CD4-positive, alpha-beta T cell (primary cell): Measurements from ENCODE around the gene SMOC2. TPM values are rescaled to one million over a fixed set of nuclear protein-coding genes. Genes with fewer than 3 reads are reported as not detected.
"Not testable (repeated sequence)": the region's sequence is repeated elsewhere in the genome, so short reads cannot be mapped to it uniquely, and the experiment has no call there.

Experiments
- ATAC-seq: fragments of 200-7000 bp; cut with Tn5 transposase; one replicate; pipeline ENCODE4 v1.10.0; 2022; ENCODE audit warnings: mild to moderate bottlenecking; ENCODE audit not compliant: poor library complexity
- CTCF ChIA-PET: fragments of 350-600 bp; sonication (Branson Sonifier 250); formaldehyde crosslinking; loops from one replicate; lab custom pipeline; 2021; ENCODE audit warnings: antibody characterized with exemption, inconsistent platforms; lab: Charles Lee
- POLR2A ChIA-PET: fragments of 350-600 bp; sonication (Branson Sonifier 250); formaldehyde crosslinking; loops from one replicate; lab custom pipeline; 2021; ENCODE audit warnings: antibody characterized with exemption, inconsistent platforms; lab: Charles Lee
- DNase-seq, 14 experiments: peaks; one replicate each; pipeline ENCODE4 v3.0.0-alpha.2; 2013 to 2020; ENCODE audit warnings: mixed read lengths in 2 of 14
- H3K27ac ChIP-seq, 2 donors: one replicate each; pipeline versions ENCODE4 v1.5.1 to v1.7.0; 2013; ENCODE audit warnings: low read length in 2 of 2, low read depth in 1 of 2, mild to moderate bottlenecking in 1 of 2
- H3K27me3 ChIP-seq, 2 experiments: 1 replicate in 1 of 2; 2 replicates in 1 of 2; pipeline versions ENCODE4 v1.6.1 to v1.7.0; 2013; ENCODE audit warnings: low read length in 2 of 2, control low read depth in 1 of 2, mild to moderate bottlenecking in 1 of 2, moderate library complexity in 1 of 2; ENCODE audit not compliant: insufficient read depth in 2 of 2, control insufficient read depth in 1 of 2
- H3K36me3 ChIP-seq: one replicate; pipeline ENCODE4 v1.6.1; 2013; ENCODE audit warnings: low read length, control low read depth; ENCODE audit not compliant: insufficient read depth
- H3K4me1 ChIP-seq: one replicate; pipeline ENCODE4 v1.6.1; 2013; ENCODE audit warnings: low read length, control low read depth; ENCODE audit not compliant: insufficient read depth
- H3K4me3 ChIP-seq: one replicate; pipeline ENCODE4 v1.5.1; 2013; ENCODE audit warnings: mild to moderate bottlenecking, low read length, moderate library complexity
- H3K9me3 ChIP-seq, 2 experiments: 1 replicate in 1 of 2; 2 replicates in 1 of 2; pipeline versions ENCODE4 v1.6.1 to v1.7.0; 2013; ENCODE audit warnings: low read length in 2 of 2, mild to moderate bottlenecking in 2 of 2, control low read depth in 1 of 2, moderate library complexity in 1 of 2; ENCODE audit not compliant: control insufficient read depth in 1 of 2, insufficient read depth in 1 of 2
- H3K27ac Mint-ChIP-seq: one replicate; pipeline ENCODE4 v1.8.0; 2020; ENCODE audit warnings: mixed read lengths
- H3K27me3 Mint-ChIP-seq: one replicate; pipeline ENCODE4 v1.8.0; 2021; ENCODE audit warnings: mixed read lengths
- H3K36me3 Mint-ChIP-seq: one replicate; pipeline ENCODE4 v1.8.0; 2021; ENCODE audit warnings: low read depth, mixed read lengths
- H3K4me1 Mint-ChIP-seq: one replicate; pipeline ENCODE4 v1.8.0; 2021; ENCODE audit warnings: low read depth, mixed read lengths
- H3K4me3 Mint-ChIP-seq: one replicate; pipeline ENCODE4 v1.8.0; 2020; ENCODE audit warnings: mild to moderate bottlenecking, mixed read lengths
- H3K9me3 Mint-ChIP-seq: one replicate; pipeline ENCODE4 v1.8.0; 2020; ENCODE audit warnings: mixed read lengths
- CTCF ChIP-seq: fragments of 200-600 bp; IDR thresholded peaks from one replicate; pipeline ENCODE4 v1.8.0; 2022; ENCODE audit warnings: antibody characterized with exemption, mild to moderate bottlenecking
- intact Hi-C, 2 experiments: fragments of 100-400 bp; cut with DNase I in 1 of 2; cut with micrococcal nuclease in 1 of 2; formaldehyde crosslinking; loops; one replicate each; pipeline versions ENCODE4 v1.15.1 to v1.9.0; 2023 to 2025; cut with DNase I, micrococcal nuclease
- total RNA-seq, 174 experiments: library from RNA in 2 of 174; stranded (reverse) in 2 of 174; gene quantifications; one replicate each; pipeline ENCODE4 v1.2.3 and lab custom pipeline; 2021 to 2026

Gene SMOC2
- total RNA-seq, 2 experiments from 2014 or later, result not detected

- Histone ChIP-seq H3K36me3 (no peaks in the 10 kb centered on the region), H3K9me3 (no peaks in the 10 kb centered on the region), H3K4me3 (no peak overlapping the region), H3K27ac (no peak overlapping the region), H3K27me3 (no peaks in the 10 kb centered on the region), H3K4me1 (no peaks in the 10 kb centered on the region)
- no peaks in the 10 kb centered on the region for H3K36me3 Mint-ChIP-seq
- H3K9me3 Mint-ChIP-seq, result no peaks in the 10 kb centered on the region
- intact Hi-C loops, result loop anchor here in 1 of 2 experiments (5.0 kb wide), 1 partner anchor 49 kb away; no protein-coding TSS in a partner anchor
- H3K27me3 Mint-ChIP-seq, result no peaks in the 10 kb centered on the region
- POLR2A ChIA-PET, result no interaction called here
- no peak for TF ChIP-seq CTCF
- DNase-seq (no peak), ATAC-seq (no peak)
- CTCF ChIA-PET, result no interaction called here
- no peak overlapping the region for H3K27ac Mint-ChIP-seq
- no peaks in the 10 kb centered on the region for H3K4me1 Mint-ChIP-seq
- H3K4me3 Mint-ChIP-seq, result no peak overlapping the region
Observed at GRCh38 chr6:168675933-168676551, 235.1 kb downstream of the SMOC2 start.

- Mint-ChIP-seq H3K27me3 (no peaks in the 10 kb centered on the region), H3K27ac (no peak overlapping the region), H3K9me3 (no peaks in the 10 kb centered on the region), H3K4me1 (no peaks in the 10 kb centered on the region), H3K36me3 (no peaks in the 10 kb centered on the region), H3K4me3 (no peak overlapping the region)
- H3K4me3 ChIP-seq, result no peak overlapping the region
- ChIA-PET CTCF (no interaction called here), POLR2A (no interaction called here)
- no peak for DNase-seq
- no peaks in the 10 kb centered on the region for H3K27me3 ChIP-seq
- H3K36me3 ChIP-seq, result no peaks in the 10 kb centered on the region
- no peak for ATAC-seq
- H3K4me1 ChIP-seq, result no peaks in the 10 kb centered on the region
- no peaks in the 10 kb centered on the region for H3K9me3 ChIP-seq
- no peak overlapping the region for H3K27ac ChIP-seq
- no peak for TF ChIP-seq CTCF
- intact Hi-C loops, result loop anchor here in 1 of 2 experiments (5.0 kb wide), 1 partner anchor 49 kb away; no protein-coding TSS in a partner anchor
Observed at GRCh38 chr6:168676552-168677322, 235.8 kb downstream of the SMOC2 start.

GRCh38 chr6:168677323-168677781, 236.4 kb downstream of the SMOC2 start:
- H3K4me3 Mint-ChIP-seq, ATAC-seq, H3K27me3 Mint-ChIP-seq, H3K4me1 Mint-ChIP-seq, H3K27ac ChIP-seq, H3K9me3 Mint-ChIP-seq, CTCF ChIA-PET, H3K4me3 ChIP-seq, H3K4me1 ChIP-seq, H3K27me3 ChIP-seq, H3K36me3 Mint-ChIP-seq, H3K27ac Mint-ChIP-seq, DNase-seq, POLR2A ChIA-PET, H3K36me3 ChIP-seq, H3K9me3 ChIP-seq: not testable (repeated sequence)
- intact Hi-C loops, result loop anchor here in 1 of 2 experiments (5.0 kb wide), 1 partner anchor 50 kb away; no protein-coding TSS in a partner anchor
